GM21576 (cell line): ENCODE results near the gene SYNGR4.
"Not testable (repeated sequence)": the region's sequence is repeated elsewhere in the genome, so short reads cannot be mapped to it uniquely, and the experiment has no call there.

ENCODE experiments used
- ATAC-seq: cut with Tn5 transposase; IDR thresholded peaks from one replicate; pipeline ENCODE4 v1.9.1; 2021; ENCODE audit warnings: mild to moderate bottlenecking, moderate library complexity; ENCODE audit not compliant: unreplicated experiment

SYNGR4 gene

GRCh38 chr19:48370955-48371354, 6.8 kb downstream of the SYNGR4 start:
- ATAC-seq: no peak

GRCh38 chr19:48371367-48371766, 7.2 kb downstream of the SYNGR4 start:
- no peak for ATAC-seq

- ATAC-seq: not testable (repeated sequence)
These were observed 7.6 kb downstream of the SYNGR4 start for GRCh38 chr19:48371771-48372170.

GRCh38 chr19:48372904-48373303, 8.7 kb downstream of the SYNGR4 start:
- no peak for ATAC-seq

GRCh38 chr19:48373567-48373966, 9.4 kb downstream of the SYNGR4 start:
- no peak for ATAC-seq

- no peak for ATAC-seq
These were observed 14.0 kb downstream of the SYNGR4 start for GRCh38 chr19:48378194-48378570.

- ATAC-seq: no peak
These were observed 14.9 kb downstream of the SYNGR4 start for GRCh38 chr19:48379058-48379457.

GRCh38 chr19:48381178-48381950, 17.2 kb downstream of the SYNGR4 start:
- ATAC-seq: no peak

GRCh38 chr19:48382286-48382685, 18.1 kb downstream of the SYNGR4 start:
- ATAC-seq: no peak

GRCh38 chr19:48385461-48386087, 21.4 kb downstream of the SYNGR4 start:
- no peak for ATAC-seq

- ATAC-seq: no peak
These were observed 22.8 kb downstream of the SYNGR4 start for GRCh38 chr19:48386981-48387380.

- no peak for ATAC-seq
These were observed 26.3 kb downstream of the SYNGR4 start for GRCh38 chr19:48390188-48391099.

- peak; percentile 69 for ATAC-seq
These were observed 27.2 kb downstream of the SYNGR4 start, which contains the start of gene KDELR1 for GRCh38 chr19:48391100-48392005. TSS of gene KDELR1 (minus strand) at chr19:48391551. CDS start at chr19:48391358, 193 bp downstream.

- ATAC-seq: not testable (repeated sequence)
These were observed 27.8 kb downstream of the SYNGR4 start for GRCh38 chr19:48392006-48392344.

GRCh38 chr19:48392860-48393558, 28.8 kb downstream of the SYNGR4 start:
- ATAC-seq: no peak

- no peak for ATAC-seq
These were observed 29.6 kb downstream of the SYNGR4 start, which contains the start of gene GRIN2D for GRCh38 chr19:48393559-48394330. TSS of gene GRIN2D (plus strand) at chr19:48393668. CDS start at chr19:48398393, 4,725 bp downstream.

- ATAC-seq: no peak
These were observed 30.4 kb downstream of the SYNGR4 start for GRCh38 chr19:48394331-48395169.

GRCh38 chr19:48395170-48395455, 30.9 kb downstream of the SYNGR4 start:
- no peak for ATAC-seq
